ENCODE results near the gene TOP1.

The TOP1 gene

DNA sequence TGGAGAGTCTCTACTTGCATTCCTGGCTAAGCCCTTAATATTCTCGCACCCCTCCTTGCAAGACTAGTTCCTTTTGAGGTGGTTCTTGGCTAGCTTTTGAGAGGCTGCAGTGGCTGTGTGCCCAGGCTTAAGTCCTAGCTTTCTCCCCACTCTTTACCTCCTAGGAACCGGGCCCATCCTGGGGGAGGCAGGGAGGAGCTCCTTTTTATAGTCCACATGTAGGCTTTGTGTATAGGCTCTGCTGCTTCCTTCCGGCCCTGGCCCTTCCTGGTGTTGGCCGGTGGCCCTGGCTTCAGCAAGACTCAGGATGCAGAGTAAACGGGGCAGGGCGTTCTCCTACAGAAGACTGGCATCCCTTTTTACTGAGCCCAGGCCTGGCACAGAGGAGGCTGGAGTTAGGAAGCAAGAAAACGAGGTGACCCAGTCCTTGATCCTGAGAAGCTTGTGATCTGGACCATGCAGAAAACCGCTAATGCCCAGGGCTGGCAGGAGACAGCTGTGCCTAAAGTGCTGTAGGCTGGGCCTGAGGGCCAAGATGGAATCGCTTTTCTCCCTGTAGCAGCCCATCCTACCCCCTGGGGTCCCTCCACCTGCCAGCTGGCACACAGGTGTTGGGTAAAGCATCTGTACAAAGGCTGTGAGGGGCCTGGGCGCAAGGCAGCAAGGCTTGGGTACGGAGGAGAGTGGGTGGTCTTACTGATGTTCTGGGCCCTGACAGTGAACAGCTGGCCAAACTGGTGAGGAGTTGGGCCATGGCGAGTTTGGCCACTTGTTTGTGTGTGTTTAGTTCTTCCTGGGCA is 117.4 kb downstream of the TOP1 start:
- no peak for DNase-seq (ENCODE audit: low read depth)

DNA sequence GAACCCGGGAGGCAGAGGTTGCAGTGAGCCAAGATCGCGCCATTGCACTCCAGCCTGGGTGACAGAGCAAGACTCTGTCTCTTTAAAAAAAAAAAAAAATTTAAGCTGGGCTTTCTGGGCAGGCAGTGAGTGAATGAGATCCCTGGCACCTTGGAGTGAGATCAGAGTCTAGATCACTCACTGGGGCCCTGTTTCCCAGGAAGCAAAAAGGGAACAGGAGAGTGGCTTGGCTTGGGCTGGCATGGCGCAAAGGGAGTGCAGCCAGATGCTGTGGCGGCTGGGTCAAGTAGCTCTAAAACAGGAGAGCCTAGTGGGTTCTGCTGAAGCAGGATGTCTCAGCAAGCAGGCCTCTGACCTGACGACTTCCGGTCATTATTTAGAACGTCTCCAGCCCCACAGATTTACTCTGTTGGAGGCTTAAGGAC is 119.2 kb downstream of the TOP1 start:
- peak; percentile 18 for DNase-seq (ENCODE audit: low read depth)

DNA sequence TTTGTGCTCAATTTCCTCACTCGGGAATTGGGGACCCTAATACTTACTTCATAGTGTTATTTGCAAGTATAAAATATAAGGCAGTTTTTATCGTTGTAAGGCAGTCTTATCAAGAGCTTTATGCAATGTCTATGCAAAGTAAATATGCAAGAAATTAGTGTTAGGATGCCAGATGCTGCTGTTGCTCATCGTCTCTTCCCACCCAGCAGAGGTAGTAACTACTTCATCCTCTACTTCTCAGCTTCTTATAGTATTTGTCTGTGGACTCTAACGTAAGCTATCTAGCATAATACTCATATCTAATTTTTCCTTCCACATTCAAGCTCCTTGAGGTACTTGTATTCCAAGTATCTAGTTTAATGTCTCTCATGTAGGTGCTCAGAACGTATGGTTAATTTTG is 120.3 kb downstream of the TOP1 start:
- no peak for DNase-seq (ENCODE audit: low read depth)

DNA sequence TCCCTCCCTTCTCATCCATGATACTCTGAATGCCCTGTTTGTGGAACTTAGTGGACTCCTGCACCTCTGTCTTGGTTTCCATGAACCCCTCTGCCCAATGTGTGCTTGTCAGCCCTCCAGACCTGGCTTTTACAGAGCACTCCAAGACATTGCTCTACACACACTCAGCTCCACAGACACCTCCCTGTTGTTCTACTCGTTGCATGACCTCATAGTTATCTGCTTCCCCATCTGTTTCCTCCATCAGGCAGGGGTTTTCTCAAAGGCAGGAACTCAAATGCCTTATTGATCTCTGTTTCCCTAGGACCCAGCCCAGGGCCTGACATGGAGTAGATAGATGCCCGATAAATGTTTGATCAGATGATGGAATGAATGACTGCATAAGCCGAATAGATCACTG is 122.0 kb downstream of the TOP1 start:
- DNase-seq (ENCODE audit: low read depth), result no peak

DNA sequence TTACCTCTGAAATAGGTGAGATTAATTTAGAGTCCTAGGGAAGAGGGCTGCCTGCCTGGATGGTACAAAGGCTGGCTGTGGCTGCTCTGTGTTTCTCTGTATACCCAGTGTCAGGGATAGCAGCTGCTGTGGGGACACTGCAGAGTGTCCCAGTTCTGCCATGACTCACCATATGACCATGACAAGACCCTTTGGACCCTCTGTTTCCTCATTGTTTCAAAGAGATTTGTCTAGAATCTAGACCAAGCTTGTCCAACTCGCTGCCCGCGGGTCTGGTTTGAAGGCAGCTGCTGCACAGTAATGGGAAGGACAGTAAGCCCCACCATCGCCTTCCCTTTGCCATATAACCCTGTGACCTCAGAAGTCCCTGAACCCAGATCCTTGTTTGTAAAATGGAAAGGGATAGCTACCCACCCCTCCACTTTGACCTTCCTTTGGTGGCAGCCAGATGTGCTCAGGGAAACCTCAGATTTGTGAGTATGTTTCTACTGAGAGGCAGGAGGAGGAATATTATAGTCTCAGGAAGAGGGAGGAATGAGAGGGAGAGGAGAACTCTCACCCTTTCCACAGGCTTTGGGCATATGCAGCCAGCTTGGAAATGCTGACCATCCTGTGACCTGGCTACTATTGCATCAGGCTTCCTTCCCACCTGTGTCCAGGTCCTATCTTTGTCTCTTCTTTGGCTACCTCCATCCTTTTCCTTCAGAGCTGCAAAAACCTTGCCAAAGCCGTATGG is 122.7 kb downstream of the TOP1 start:
- no peak for DNase-seq (ENCODE audit: low read depth)

DNA sequence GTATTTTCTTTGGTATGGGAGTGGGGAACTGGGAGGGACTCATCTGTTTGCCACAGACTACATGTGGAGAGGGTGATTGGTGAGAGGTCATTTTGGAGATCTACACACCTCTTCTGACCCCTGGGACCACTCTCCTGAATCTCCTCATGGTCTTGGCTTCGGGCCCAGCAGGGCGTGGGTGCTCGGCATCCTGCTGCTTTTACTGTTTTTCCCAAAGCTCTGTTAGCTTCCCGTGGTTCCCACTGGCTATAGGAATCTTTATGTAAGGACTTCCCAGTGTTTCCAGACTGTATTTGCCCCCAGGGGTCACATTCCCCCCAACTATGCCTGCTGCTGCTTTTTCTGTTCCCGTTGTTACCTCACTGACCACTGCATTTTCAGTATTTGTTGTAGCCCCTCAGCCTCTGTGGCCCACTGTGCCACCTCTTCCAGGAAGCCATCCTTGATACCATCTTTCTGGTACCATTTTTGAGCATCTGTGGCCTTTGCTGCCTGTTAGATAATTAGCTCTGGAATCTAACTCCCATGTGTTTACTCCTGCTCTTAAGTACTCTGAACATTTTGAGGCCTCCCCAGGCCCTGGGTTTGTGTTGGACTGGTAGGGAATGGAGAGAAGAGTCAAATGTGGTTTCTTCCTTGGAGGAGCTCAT is 123.6 kb downstream of the TOP1 start:
- DNase-seq (ENCODE audit: low read depth), result no peak

DNA sequence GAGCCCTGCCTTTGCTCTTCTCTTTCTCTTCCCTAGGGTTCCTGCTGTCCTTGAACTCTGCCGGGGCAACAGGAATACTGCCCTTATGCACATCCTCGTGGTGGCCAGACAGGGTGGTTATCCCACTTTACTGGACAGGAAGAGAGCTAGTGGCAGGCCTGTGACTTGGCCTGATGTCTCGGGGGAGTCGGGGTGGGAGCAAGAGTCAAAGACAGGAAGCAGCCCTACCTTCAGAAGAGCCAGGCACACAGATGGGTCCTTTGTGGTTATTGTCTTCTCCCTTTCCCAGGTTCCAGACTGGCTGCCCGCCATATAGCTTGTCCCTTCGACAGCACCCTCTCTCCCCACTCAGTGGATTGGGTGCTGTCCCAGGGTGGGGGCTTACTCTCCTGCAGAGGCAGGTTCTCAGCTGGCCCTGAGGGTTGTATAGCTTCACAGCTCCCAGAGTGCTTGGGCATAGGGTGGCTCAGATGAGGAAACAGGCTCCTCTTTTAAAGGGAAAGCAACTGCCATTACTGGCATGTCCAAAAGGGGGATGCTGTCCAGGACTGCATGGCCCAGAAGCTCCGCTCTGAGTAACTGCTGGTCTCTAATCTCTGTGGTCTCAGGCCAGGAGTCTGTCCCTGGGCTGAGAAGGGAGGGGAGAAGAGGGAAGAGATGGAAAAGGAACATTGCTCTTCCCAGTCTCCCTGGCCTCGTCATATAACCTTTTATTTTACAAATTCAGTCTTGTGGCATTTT is 126.0 kb downstream of the TOP1 start:
- DNase-seq (ENCODE audit: low read depth), result peak; percentile 55

DNA sequence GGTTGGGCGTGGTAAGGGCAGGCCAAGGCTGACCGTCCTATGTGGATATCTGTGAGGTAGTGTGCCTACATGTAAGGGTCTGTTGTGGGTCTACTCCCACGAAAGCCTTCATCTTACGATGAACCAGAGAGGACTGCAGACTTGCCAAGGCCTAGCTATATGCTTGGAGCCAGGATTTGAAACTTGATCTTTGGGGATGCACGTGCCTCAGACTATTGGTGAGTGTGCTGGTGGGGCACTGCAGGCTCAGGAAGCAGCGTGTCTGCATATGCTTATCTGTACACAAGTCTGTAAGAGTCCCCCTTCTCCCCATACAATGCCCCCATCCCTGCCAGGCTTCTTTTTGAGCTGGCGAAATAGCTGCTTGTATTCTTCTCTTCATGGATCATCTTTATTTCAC is 126.6 kb downstream of the TOP1 start:
- DNase-seq (ENCODE audit: low read depth), result no peak

DNA sequence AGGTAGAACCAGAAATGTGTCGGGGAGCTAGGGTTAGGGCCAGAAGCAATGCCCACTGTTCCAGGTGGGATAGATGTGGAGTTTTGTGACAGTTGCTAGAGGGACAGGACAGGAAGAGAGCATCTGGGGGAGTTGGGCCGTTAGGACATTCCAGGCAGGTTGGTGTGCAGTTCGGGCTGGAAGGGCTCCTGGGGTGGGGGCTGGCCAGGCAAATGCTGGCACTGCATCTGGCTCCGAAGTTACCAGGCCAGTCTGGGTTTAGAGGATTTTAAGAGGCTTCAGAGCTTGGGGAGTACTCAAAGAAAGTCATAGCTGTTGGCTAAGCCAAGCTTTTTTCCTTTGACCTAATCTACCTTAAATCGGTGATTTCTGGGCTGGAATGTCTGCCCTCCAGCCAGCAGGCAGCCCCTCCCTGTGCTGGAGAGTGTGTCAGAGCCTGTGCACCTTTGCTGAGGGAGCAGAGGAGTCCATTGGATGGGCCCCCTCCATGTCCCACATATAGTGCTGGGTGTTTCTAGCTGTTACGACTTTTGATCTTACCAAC is 129.5 kb downstream of the TOP1 start:
- DNase-seq (ENCODE audit: low read depth), result no peak

DNA sequence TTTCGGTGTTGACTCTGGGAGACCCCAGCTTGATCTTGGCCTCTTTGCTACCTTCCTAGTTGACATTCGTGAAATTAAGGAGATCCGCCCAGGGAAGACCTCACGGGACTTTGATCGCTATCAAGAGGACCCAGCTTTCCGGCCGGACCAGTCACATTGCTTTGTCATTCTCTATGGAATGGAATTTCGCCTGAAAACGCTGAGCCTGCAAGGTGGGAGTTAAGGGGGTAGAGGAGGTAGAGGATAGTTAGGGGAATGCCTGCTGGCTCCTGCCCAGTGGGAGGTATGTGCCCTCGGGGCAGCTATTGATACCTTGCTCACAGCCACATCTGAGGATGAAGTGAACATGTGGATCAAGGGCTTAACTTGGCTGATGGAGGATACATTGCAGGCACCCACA is 130.9 kb downstream of the TOP1 start:
- no peak for DNase-seq (ENCODE audit: low read depth)

DNA sequence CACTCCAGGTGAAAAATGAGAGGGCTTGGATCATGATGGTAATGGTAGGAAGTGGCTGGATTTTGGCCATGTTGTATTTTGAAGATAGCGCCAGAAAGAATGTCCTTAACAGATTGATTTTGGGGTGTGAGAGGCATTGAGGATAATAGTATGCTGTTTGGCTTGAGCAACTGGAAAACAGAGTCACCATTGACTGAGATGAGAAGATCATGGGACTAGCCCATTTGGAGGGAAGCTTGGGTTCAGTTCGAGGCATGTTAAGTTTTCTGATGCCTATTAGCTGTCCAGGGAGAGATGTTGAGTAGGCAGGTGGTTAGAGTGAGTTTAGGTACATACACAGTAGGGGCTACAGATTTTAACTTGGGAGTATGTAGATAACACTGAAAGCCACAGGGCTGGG is 132.1 kb downstream of the TOP1 start:
- no peak for DNase-seq (ENCODE audit: low read depth)

DNA sequence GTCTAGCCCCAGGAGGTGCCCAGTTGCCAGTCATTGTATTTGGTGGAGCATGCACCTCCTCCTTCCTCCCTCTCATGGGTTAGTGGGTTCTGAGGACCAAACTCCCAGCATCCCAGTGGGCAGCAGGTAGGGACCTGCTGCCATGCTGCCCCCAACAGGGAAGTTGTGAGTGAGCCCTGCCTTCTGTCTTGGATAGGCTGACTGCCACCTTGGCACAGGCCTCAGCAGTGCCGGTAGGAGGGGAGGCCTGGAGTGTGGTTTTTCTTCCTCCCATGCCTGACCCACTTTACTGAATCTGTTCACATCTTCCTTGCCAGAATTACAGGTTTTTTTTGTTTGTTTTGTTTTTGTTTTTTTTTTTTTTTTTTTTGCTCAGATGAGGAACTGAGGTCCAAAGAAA is 133.3 kb downstream of the TOP1 start:
- DNase-seq (ENCODE audit: low read depth), result no peak

DNA sequence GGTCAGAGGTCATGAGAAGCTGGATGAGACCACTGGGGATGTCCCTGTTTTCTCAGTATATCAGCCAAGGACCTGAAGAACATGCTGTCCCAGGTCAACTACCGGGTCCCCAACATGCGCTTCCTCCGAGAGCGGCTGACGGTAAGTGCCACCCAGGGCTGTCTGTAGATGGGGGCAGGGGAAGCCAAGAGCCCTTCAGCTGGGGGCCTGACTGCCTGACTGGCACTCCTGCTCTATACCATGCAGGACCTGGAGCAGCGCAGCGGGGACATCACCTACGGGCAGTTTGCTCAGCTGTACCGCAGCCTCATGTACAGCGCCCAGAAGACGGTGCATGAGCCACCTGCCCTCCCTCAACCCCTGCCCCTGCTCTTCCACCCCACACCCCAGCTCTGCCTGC is 133.8 kb downstream of the TOP1 start:
- no peak for DNase-seq (ENCODE audit: low read depth)

DNA sequence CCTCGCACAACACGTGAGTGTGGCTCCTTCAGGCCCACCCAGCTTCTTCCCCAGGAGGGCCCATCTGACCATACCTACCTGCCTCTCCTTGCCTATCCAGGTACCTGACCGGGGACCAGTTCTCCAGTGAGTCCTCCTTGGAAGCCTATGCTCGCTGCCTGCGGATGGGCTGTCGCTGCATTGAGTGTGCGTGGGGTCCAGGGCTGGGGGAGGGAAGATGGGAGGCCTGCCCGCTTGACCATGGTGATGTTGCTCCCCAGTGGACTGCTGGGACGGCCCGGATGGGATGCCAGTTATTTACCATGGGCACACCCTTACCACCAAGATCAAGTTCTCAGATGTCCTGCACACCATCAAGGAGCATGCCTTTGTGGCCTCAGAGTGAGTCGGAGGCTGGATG is 135.2 kb downstream of the TOP1 start:
- no peak for DNase-seq (ENCODE audit: low read depth)

DNA sequence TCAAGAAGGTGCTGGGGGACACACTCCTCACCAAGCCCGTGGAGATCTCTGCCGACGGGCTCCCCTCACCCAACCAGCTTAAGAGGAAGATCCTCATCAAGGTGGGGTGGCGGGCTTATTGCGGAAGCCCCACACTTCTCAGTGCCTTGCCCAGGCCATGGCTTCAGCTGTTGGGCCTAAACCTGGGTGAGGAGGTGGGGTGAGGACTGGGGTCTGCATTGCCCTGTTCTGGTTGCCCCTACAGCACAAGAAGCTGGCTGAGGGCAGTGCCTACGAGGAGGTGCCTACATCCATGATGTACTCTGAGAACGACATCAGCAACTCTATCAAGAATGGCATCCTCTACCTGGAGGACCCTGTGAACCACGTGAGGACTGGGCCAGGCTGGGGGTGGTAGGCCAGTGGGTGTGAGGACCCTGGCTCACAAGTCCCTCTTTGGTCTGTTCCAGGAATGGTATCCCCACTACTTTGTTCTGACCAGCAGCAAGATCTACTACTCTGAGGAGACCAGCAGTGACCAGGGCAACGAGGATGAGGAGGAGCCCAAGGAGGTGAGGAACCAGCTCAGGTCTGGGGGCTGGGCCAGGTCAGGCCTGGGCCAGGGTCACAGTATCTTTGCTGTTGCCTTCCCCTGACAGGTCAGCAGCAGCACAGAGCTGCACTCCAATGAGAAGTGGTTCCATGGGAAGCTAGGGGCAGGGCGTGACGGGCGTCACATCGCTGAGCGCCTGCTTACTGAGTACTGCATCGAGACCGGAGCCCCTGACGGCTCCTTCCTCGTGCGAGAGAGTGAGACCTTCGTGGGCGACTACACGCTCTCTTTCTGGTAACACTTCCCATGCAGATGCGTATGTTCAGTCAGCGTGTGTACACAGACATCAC is 136.6 kb downstream of the TOP1 start:
- DNase-seq (ENCODE audit: low read depth), result no peak

DNA sequence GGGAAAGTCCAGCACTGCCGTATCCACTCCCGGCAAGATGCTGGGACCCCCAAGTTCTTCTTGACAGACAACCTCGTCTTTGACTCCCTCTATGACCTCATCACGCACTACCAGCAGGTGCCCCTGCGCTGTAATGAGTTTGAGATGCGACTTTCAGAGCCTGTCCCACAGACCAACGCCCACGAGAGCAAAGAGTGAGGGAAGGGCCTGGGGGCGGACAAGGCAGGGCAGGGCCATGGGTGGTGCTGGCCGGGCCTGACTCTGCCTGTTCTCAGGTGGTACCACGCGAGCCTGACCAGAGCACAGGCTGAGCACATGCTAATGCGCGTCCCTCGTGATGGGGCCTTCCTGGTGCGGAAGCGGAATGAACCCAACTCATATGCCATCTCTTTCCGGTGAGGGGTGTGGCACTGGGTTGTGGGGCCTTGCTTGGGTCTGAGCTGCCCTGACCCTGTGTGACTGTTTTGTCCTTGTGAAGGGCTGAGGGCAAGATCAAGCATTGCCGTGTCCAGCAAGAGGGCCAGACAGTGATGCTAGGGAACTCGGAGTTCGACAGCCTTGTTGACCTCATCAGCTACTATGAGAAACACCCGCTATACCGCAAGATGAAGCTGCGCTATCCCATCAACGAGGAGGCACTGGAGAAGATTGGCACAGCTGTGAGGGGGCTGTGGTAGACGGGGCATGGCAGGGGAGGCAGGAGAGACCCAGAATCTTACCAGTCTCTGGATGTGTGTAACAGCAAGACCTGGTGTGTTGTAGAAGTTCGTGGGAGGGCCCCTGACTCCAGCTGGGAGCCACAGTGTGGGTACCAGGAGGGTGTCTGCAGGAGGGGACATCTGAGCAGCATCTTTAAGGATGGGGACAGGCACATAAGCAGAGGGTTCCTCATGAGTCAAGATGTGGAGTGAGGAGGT is 137.8 kb downstream of the TOP1 start:
- DNase-seq (ENCODE audit: low read depth), result no peak

DNA sequence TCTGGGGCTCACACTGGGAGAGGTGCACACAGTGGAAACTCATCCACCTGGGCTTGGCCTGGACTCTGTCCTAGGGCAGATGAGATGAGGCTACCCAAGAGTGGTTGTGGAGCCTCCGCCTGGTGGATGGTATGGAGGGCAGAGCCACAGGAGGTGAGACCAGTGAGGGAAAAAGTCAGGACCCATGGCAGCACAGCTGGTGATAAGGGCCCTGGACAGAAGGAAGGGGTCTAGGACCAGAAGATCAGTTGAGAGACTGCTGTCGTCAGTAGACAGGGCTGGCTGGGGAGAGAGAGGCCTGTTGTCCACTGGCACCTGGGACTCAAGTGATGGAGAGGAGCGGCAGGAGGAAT is 138.5 kb downstream of the TOP1 start:
- no peak for DNase-seq (ENCODE audit: low read depth)

DNA sequence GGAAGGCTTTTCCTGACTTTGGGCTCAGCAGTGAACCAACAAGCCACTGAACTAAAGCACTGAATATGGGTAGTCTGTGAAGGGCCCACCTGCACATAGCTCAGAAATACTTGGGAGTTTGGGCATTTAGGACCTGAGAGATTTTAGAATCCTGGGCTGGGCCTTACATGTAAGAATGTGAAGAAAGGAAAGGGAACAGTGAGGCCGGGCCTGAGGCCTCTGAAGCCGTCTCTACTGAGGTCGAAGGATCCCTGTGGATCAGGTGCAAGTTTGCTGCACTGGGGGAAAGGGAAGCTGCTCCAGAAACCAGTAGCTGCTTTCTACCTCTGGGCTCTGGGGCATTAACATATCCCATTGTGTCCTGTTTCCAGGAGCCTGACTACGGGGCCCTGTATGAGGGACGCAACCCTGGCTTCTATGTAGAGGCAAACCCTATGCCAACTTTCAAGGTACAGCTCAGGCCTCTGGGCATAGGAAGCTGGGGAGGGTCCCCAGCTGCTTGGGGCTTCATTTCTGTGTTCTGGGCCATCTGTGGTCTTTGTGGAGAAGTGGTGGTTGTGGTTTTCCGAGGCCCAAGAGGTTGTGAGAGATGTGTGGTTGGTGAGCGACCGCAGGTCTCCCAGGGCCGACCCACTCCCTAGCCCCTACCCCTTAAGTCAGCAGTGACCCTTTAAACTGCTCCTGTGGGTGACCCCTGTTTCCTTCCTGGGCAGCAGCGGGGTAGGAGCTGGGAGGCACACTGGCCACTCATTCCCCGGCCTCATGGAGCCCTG is 139.0 kb downstream of the TOP1 start:
- DNase-seq (ENCODE audit: low read depth), result no peak
